MM.1S (cell line): ENCODE data around the gene E2F2.

Source experiments
- DNase-seq: peaks from one replicate; pipeline ENCODE4 v3.0.0-alpha.2; 2015
- H2AFZ ChIP-seq: fragments of 300-600 bp; sonication (generic); 2 replicates; pipeline ENCODE4 v1.6.0; 2016; ENCODE audit warnings: antibody characterized with exemption, low read length
- H3F3A ChIP-seq: fragments of 300-600 bp; sonication (generic); 2 replicates; pipeline ENCODE4 v1.6.1; 2016; ENCODE audit warnings: mild to moderate bottlenecking, antibody characterized with exemption, low read length, moderate library complexity, mixed read lengths; ENCODE audit not compliant: insufficient read depth
- H3K27ac ChIP-seq: fragments of 300-600 bp; sonication (generic); 2 replicates; pipeline ENCODE4 v1.5.1; 2016; ENCODE audit warnings: mild to moderate bottlenecking, low read length
- H3K27me3 ChIP-seq: fragments of 300-600 bp; sonication (generic); replicated peaks from 2 replicates; pipeline ENCODE4 v1.6.0; 2016; ENCODE audit warnings: low read length; ENCODE audit not compliant: insufficient read depth
- H3K36me3 ChIP-seq: fragments of 300-600 bp; sonication (generic); replicated peaks from 2 replicates; pipeline ENCODE4 v1.6.1; 2016; ENCODE audit warnings: mild to moderate bottlenecking, low read length, mixed read lengths; ENCODE audit not compliant: insufficient read depth
- H3K4me1 ChIP-seq: fragments of 300-600 bp; sonication (generic); 2 replicates; pipeline ENCODE4 v1.6.1; 2016; ENCODE audit warnings: low read length, mixed read lengths
- H3K4me2 ChIP-seq: fragments of 300-600 bp; sonication (generic); 2 replicates; pipeline ENCODE4 v1.6.0; 2016; ENCODE audit warnings: low read depth, low read length
- H3K4me3 ChIP-seq: fragments of 300-600 bp; sonication (generic); 2 replicates; pipeline ENCODE4 v1.5.1; 2016; ENCODE audit warnings: low read length, mixed read lengths
- H3K79me2 ChIP-seq: fragments of 300-600 bp; sonication (generic); 2 replicates; pipeline ENCODE4 v1.6.1; 2016; ENCODE audit warnings: mixed run types, low read length, mixed read lengths
- H3K9ac ChIP-seq: fragments of 300-600 bp; sonication (generic); 2 replicates; pipeline ENCODE4 v1.6.1; 2016; ENCODE audit warnings: low read length, mixed read lengths
- H3K9me2 ChIP-seq: fragments of 300-600 bp; sonication (generic); replicated peaks from 2 replicates; pipeline ENCODE4 v1.6.1; 2016; ENCODE audit warnings: mild to moderate bottlenecking, low read length, mixed read lengths; ENCODE audit not compliant: insufficient read depth
- H3K9me3 ChIP-seq: fragments of 300-600 bp; sonication (generic); replicated peaks from 2 replicates; pipeline ENCODE4 v1.6.1; 2016; ENCODE audit warnings: mild to moderate bottlenecking, low read length, mixed read lengths; ENCODE audit not compliant: insufficient read depth
- H4K20me1 ChIP-seq: fragments of 300-600 bp; sonication (generic); 2 replicates; pipeline ENCODE4 v1.6.1; 2016; ENCODE audit warnings: mild to moderate bottlenecking, low read length, moderate library complexity, mixed read lengths; ENCODE audit not compliant: insufficient read depth
- CTCF ChIP-seq: fragments of 300-600 bp; sonication (generic); IDR thresholded peaks from 2 replicates; pipeline ENCODE4 v1.5.1; 2016; ENCODE audit warnings: antibody characterized with exemption, low read length, mixed read lengths
- EZH2 ChIP-seq: fragments of 300-600 bp; sonication (generic); optimal IDR thresholded peaks from 2 replicates; pipeline ENCODE3; 2017; ENCODE audit warnings: low read depth, mild to moderate bottlenecking, antibody characterized with exemption, low read length, mixed read lengths
- EZH2phosphoT487 ChIP-seq: fragments of 300-600 bp; sonication (generic); IDR thresholded peaks from 2 replicates; pipeline ENCODE4 v1.6.1; 2018; ENCODE audit warnings: antibody characterized with exemption, low read length

The E2F2 gene

DNA sequence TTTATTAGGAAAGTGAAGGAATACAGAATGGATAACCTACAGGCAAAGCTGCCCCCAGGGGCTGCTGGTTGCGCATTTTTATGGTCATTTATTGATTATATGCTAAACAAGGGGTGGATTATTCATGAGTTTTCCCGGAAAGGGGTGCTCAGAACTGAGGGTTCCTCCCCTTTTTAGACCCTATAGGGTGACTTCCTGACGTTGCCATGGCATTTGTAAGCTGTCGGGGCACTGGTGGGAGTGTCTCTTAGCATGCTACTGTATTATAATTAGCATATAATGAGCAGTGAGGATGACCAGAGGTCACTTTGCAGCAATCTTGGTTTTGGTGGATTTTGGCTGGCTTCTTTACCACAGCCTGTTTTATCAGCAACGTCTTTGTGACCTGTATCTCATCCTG, 41.2 kb downstream of the E2F2 start:
- Histone ChIP-seq H3K4me2 (no peak overlapping the region), H3K4me1 (peaks cover 1% of the 10 kb centered on the region; the same call in 1 of the 2 replicates), H3K79me2 (no peaks in the 10 kb centered on the region), H3K9me3 (no peaks in the 10 kb centered on the region), H3K9ac (no peak overlapping the region), H3K36me3 (no peaks in the 10 kb centered on the region), H3K4me3 (no peak overlapping the region), H2AFZ (no peak overlapping the region), H3F3A (no peaks in the 10 kb centered on the region), H3K27ac (no peak overlapping the region), H3K9me2 (no peaks in the 10 kb centered on the region), H3K27me3 (peaks cover 17% of the 10 kb centered on the region), H4K20me1 (no peaks in the 10 kb centered on the region)
- TF ChIP-seq EZH2 = no peak
- TF ChIP-seq CTCF = no peak
- TF ChIP-seq EZH2phosphoT487 = no peak
- DNase-seq = no peak

- Histone ChIP-seq H3K4me3 (no peak overlapping the region), H3K27me3 (peaks cover 50% of the 10 kb centered on the region), H3K9ac (no peak overlapping the region)
Measured at GRCh38 chr1:23485002-23485332, 46.1 kb downstream of the E2F2 start.

GRCh38 chr1:23484253-23485001, 46.6 kb downstream of the E2F2 start:
- no peaks in the 10 kb centered on the region for H3K36me3 ChIP-seq
- no peaks in the 10 kb centered on the region for H3K79me2 ChIP-seq
- H3K9me3 ChIP-seq = no peaks in the 10 kb centered on the region
- no peaks in the 10 kb centered on the region for H4K20me1 ChIP-seq
- peaks cover 3% of the 10 kb centered on the region; the same call in 1 of the 2 replicates for H3K4me1 ChIP-seq
- H3K9ac ChIP-seq = no peak overlapping the region
- H3F3A ChIP-seq = no peaks in the 10 kb centered on the region
- no peak overlapping the region for H3K27ac ChIP-seq
- H3K9me2 ChIP-seq = no peaks in the 10 kb centered on the region
- peak overlapping the region; percentile 74 for H3K4me3 ChIP-seq
- DNase-seq = peak; percentile 85
- H2AFZ ChIP-seq = peak overlapping the region; percentile 74
- peaks cover 50% of the 10 kb centered on the region for H3K27me3 ChIP-seq
- TF ChIP-seq EZH2phosphoT487 (no peak), EZH2 (no peak), CTCF (no peak)
- peak overlapping the region; percentile 40 for H3K4me2 ChIP-seq

More at GRCh38 chr1:23485002-23485332, 46.1 kb downstream of the E2F2 start:
- H4K20me1 ChIP-seq = no peaks in the 10 kb centered on the region
- TF ChIP-seq CTCF (no peak), EZH2 (no peak), EZH2phosphoT487 (no peak)
- H3K9me2 ChIP-seq = no peaks in the 10 kb centered on the region
- H3K9me3 ChIP-seq = no peaks in the 10 kb centered on the region
- H3K4me1 ChIP-seq = peaks cover 3% of the 10 kb centered on the region; the same call in 1 of the 2 replicates
- no peaks in the 10 kb centered on the region for H3F3A ChIP-seq
- DNase-seq = no peak
- H3K79me2 ChIP-seq = no peaks in the 10 kb centered on the region
- no peaks in the 10 kb centered on the region for H3K36me3 ChIP-seq
- H3K4me2 ChIP-seq = peak overlapping the region; percentile 40
- no peak overlapping the region for H2AFZ ChIP-seq
- H3K27ac ChIP-seq = no peak overlapping the region
